GM21529 (cell line): ENCODE results near the gene STX2.
"Not testable (repeated sequence)": the region's sequence is repeated elsewhere in the genome, so short reads cannot be mapped to it uniquely, and the experiment has no call there.

Experiments
- ATAC-seq: cut with Tn5 transposase; IDR thresholded peaks from one replicate; pipeline ENCODE4 v1.9.1; 2021; ENCODE audit not compliant: unreplicated experiment

The STX2 gene

GRCh38 chr12:130803702-130804101, 35.3 kb downstream of the STX2 start:
- no peak for ATAC-seq

- ATAC-seq = no peak
These were observed 38.7 kb downstream of the STX2 start for GRCh38 chr12:130800312-130800711.

GRCh38 chr12:130799051-130799450, 40.0 kb downstream of the STX2 start:
- no peak for ATAC-seq

- peak; percentile 73 for ATAC-seq
These were observed 41.9 kb downstream of the STX2 start for GRCh38 chr12:130796985-130797686.

- ATAC-seq = no peak
These were observed 43.1 kb downstream of the STX2 start for GRCh38 chr12:130795906-130796305.

- no peak for ATAC-seq
These were observed 45.5 kb downstream of the STX2 start for GRCh38 chr12:130793554-130793849.

- ATAC-seq = no peak
These were observed 46.1 kb downstream of the STX2 start for GRCh38 chr12:130792821-130793553.

GRCh38 chr12:130791629-130792028, 47.4 kb downstream of the STX2 start:
- ATAC-seq = no peak

- no peak for ATAC-seq
These were observed 50.5 kb downstream of the STX2 start for GRCh38 chr12:130788515-130788914.

- ATAC-seq = no peak
These were observed 51.3 kb downstream of the STX2 start for GRCh38 chr12:130787445-130788410.

GRCh38 chr12:130787041-130787440, 52.0 kb downstream of the STX2 start:
- no peak for ATAC-seq

GRCh38 chr12:130783110-130783715, 55.8 kb downstream of the STX2 start:
- ATAC-seq = no peak

- not testable (repeated sequence) for ATAC-seq
These were observed 56.8 kb downstream of the STX2 start for GRCh38 chr12:130782245-130782644.

GRCh38 chr12:130780880-130781575, 58.0 kb downstream of the STX2 start:
- ATAC-seq = no peak

GRCh38 chr12:130780325-130780724, 58.7 kb downstream of the STX2 start:
- no peak for ATAC-seq

- ATAC-seq = no peak
These were observed 60.3 kb downstream of the STX2 start for GRCh38 chr12:130778776-130779175.

GRCh38 chr12:130776857-130777339, 62.2 kb downstream of the STX2 start:
- no peak for ATAC-seq

GRCh38 chr12:130775953-130776856, 62.8 kb downstream of the STX2 start:
- ATAC-seq = no peak

- ATAC-seq = no peak
These were observed 68.5 kb downstream of the STX2 start for GRCh38 chr12:130770413-130771028.
